ENCODE results near the gene COL13A1.

COL13A1 gene

DNA sequence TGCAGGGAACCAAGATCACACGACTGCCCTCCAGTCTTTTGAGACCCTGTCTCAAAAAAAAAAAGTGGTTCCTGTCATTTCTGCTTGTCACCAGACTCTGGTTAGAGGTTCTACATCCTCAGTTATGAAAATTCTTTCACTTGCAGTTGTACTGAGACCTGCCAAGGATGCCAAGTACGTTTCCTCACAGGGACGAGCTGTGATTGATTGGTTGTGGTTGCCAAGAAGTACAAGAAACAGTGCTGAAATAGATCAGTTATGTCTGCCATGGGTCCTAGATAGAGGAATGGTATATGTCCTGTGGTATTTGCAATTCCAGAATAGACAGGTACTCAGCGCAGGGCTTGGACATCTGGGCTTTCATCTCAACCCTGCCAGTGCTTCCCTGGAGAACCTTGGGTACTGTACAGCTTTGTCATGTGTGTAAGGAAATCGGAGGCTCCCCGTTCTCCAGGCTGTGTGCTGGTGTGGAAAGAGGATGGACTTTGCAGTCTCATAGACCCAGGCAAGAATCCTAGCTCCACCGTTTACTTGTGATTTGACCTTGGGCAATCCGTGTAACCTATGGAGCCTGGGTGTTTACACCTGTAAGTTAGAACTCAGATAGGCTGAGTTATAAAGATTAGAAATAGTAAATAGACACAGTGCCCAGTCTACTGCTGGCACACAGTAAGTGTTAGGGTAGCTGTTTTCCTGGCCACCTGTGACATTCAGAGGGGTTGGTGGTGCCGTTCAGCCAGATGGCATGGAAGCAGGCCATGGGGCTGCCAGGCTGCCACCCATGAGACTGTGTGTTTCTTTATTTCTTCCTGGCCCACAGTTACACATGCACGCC is 53.0 kb downstream of the COL13A1 start:
- Mint-ChIP-seq H3K9me3 (no peaks in the 10 kb centered on the region), H3K27ac (no peak overlapping the region), H3K4me3 (no peak overlapping the region), H3K27me3 (peaks cover 2% of the 10 kb centered on the region), H3K4me1 (ENCODE audit: low read depth) (no peaks in the 10 kb centered on the region), H3K36me3 (ENCODE audit: low read depth) (no peaks in the 10 kb centered on the region)
- no peak for DNase-seq

DNA sequence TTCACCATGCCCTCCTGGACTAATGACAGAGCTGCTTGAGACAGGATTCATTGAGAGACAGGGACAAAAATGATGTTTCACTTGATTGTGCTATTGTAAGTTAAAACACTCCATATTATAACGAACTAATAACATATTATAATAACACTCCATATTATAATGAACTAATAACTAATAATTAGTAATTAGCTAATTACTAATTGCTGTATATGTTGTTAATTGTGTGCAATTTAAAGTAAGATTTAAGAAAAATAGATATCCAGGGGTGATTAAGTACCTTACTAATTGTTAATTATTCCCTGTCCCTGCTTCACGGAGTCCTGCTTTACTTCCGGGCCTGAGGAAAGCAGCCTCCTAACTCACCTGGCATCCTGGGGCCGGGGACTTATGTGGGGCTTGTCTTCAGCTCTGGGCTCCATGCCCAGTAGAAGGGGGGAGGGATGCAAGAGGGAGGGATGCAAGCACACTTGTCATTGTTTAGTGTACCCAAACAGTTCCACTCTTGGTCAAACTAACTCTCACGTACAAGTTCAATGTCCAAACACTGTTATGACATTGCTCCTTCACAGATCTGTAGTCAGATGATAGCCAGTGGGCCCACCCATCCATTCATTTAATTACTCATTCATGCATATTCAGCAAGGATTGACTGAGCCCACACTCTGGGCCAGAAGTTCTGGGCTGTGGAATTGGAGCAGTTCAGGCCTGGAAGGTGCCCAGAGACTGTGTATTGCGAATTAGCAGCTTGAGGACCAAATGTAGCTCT is 53.8 kb downstream of the COL13A1 start:
- DNase-seq, result no peak
- H3K9me3 Mint-ChIP-seq, result no peaks in the 10 kb centered on the region
- no peak overlapping the region for H3K27ac Mint-ChIP-seq
- H3K27me3 Mint-ChIP-seq, result peaks cover under 1% of the 10 kb centered on the region
- H3K4me1 Mint-ChIP-seq (ENCODE audit: low read depth), result no peaks in the 10 kb centered on the region
- no peak overlapping the region for H3K4me3 Mint-ChIP-seq
- no peaks in the 10 kb centered on the region for H3K36me3 Mint-ChIP-seq (ENCODE audit: low read depth)

DNA sequence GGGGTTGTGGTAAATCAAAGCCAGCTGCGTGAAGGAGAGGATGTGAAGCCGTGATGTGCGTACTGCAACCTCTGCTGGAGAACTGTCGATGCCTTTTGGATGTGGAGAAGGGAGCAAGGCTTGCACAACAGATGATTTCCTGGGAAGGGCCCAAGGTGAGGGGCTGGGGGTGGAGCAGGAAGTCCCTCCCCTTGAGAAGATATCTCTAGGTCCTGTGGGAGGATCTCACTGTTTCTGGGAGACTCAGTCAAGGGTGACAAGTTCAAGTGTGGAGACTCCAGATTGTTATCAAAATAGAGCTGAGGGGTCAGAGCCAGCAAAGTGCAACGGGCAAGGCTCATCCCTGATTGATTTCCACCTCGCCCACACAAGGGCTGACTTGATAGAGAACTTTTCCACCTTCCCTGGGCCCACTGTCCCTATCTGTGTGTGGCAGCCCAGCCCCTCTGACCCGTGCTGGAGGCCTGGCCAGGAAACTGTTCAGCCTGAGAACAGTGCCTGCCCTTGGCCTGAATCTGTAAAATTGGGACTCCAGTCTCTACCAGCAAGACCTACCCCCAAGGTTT is 55.0 kb downstream of the COL13A1 start:
- Mint-ChIP-seq H3K27me3 (peaks cover 4% of the 10 kb centered on the region), H3K9me3 (no peaks in the 10 kb centered on the region), H3K27ac (no peak overlapping the region), H3K4me3 (no peak overlapping the region), H3K36me3 (ENCODE audit: low read depth) (no peaks in the 10 kb centered on the region), H3K4me1 (ENCODE audit: low read depth) (no peaks in the 10 kb centered on the region)
- DNase-seq, result no peak

DNA sequence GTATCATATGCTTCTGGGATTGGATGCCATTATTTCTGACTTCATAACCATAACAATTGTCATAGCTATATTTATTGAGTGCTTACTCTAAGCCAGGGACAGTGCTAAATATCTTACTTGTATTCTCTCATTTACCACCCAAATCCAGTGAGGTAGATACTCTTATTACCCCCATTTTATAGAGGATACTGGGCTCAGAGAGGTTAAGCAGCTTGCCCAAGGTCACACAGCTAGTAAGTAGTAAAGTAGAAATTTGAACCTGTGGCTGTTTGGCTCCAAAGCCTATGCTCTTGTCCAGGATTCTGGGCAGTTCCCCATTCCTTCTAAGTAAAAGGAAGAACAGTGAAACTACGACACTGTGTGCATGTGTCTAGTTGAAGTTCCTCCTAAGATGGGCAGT is 56.5 kb downstream of the COL13A1 start:
- H3K4me1 Mint-ChIP-seq (ENCODE audit: low read depth), result no peaks in the 10 kb centered on the region

DNA sequence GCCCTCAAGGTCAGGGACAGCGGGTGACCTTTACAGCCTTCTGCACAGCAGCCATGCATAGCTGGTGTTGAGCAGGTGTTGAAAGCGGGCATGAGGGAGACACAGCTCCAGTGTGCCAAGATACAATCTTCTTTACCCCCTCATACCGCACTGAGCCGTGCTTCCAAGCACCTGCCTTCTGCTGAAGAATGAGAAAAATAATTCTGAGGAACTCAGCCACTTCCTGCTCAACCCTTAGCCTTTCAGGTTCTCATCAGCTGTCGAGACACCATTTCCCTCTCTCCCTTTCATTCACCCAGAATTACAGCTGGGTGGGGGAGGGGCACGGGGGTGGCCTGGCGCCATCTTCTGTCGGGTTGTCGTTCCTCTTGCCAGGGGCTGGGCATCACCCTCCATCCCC is 58.6 kb downstream of the COL13A1 start:
- Mint-ChIP-seq H3K36me3 (ENCODE audit: low read depth) (no peaks in the 10 kb centered on the region), H3K4me3 (no peak overlapping the region), H3K27me3 (peaks cover 6% of the 10 kb centered on the region)

More for the DNA sequence above, 56.5 kb downstream of the COL13A1 start:
- no peaks in the 10 kb centered on the region for H3K9me3 Mint-ChIP-seq
- no peaks in the 10 kb centered on the region for H3K36me3 Mint-ChIP-seq (ENCODE audit: low read depth)
- H3K27ac Mint-ChIP-seq, result no peak overlapping the region
- H3K27me3 Mint-ChIP-seq, result peaks cover 6% of the 10 kb centered on the region
- no peak overlapping the region for H3K4me3 Mint-ChIP-seq
- no peak for DNase-seq

DNA sequence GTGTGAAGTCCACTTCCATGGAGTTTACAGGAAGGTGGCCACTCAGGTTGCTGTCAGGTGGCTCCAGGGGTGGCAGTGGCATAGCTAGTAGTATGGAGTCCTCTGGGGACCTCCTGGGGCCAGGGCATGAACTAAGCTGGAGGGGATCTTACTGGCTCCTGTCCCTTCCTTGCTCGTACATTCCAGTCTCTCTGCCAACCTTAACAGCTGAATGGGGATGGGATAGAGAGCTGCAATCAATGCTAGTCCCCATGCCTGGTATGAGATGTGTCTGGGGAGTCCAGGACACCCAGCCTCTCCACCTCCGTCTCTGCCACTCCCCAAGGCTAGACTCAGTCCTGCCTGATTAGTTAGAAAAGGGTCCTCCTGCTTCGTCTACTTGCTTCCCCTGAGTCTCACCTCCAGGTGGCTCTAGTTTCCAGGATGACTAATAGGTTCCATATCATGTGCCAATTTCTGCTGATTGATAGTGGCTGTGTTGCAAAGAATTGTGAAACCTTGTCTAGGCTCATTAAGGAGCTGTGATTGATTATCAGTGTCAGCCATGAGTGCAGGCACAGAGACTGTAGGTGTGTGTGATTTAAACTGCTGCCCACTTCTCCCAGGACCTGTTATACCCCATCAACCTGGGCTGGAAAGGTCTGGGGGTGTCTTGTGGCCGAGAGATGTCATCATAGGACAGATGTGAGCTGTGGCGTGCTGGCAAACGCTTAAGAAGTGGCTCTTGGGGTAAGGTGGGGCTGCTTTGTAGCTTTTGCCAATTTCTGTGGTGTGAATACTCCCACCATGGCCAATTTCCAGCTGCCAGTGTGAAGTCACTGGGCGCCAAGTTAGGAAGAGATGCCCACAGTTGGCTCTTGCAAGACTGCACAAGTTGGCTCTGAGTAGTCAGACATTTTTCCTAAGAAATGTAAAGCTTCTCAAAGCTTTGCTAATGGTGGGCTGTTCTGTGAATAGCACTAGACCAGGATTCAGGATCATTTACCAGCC is 59.8 kb downstream of the COL13A1 start:
- no peaks in the 10 kb centered on the region for H3K9me3 Mint-ChIP-seq
- H3K27me3 Mint-ChIP-seq, result peaks cover 6% of the 10 kb centered on the region
- H3K36me3 Mint-ChIP-seq (ENCODE audit: low read depth), result no peaks in the 10 kb centered on the region
- no peaks in the 10 kb centered on the region for H3K4me1 Mint-ChIP-seq (ENCODE audit: low read depth)
- no peak overlapping the region for H3K4me3 Mint-ChIP-seq
- H3K27ac Mint-ChIP-seq, result no peak overlapping the region
- no peak for DNase-seq

More for the DNA sequence above, 58.6 kb downstream of the COL13A1 start:
- H3K27ac Mint-ChIP-seq, result no peak overlapping the region
- H3K9me3 Mint-ChIP-seq, result no peaks in the 10 kb centered on the region
- no peaks in the 10 kb centered on the region for H3K4me1 Mint-ChIP-seq (ENCODE audit: low read depth)
- no peak for DNase-seq

DNA sequence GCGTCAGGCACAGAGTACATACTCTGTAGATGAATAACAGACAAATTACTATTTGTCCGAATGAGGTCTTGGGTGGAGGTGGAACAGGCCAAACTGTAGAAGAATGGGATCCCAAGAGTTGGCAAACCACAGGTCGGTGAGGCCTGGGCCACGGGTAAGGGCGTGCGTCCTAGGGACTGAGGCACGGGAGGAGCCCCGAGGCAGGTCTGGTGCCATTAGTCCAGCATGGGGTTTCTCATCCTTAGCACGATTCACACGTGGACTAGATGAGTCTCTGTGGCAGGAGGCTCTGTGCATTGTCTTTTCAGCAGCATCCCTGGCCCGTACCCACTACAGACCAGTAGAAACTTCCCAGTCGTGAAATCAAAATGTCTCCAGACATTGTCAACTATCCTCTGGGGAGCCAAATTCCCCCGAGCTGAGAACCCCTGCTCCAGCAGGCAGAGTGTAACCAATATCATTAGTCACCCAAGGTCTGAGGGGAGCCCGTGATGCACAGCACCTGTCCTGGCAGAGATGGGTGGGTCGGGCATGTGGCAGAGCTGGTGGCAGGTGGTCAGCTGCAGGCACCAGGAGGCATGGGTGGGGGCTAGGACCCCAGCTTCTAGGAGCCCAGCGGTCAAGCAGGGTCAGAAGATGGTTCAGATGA is 61.3 kb downstream of the COL13A1 start:
- DNase-seq, result no peak
- H3K4me3 Mint-ChIP-seq, result no peak overlapping the region
- no peak overlapping the region for H3K27ac Mint-ChIP-seq
- no peaks in the 10 kb centered on the region for H3K4me1 Mint-ChIP-seq (ENCODE audit: low read depth)
- H3K27me3 Mint-ChIP-seq, result peaks cover 6% of the 10 kb centered on the region
- H3K9me3 Mint-ChIP-seq, result no peaks in the 10 kb centered on the region
- H3K36me3 Mint-ChIP-seq (ENCODE audit: low read depth), result no peaks in the 10 kb centered on the region

DNA sequence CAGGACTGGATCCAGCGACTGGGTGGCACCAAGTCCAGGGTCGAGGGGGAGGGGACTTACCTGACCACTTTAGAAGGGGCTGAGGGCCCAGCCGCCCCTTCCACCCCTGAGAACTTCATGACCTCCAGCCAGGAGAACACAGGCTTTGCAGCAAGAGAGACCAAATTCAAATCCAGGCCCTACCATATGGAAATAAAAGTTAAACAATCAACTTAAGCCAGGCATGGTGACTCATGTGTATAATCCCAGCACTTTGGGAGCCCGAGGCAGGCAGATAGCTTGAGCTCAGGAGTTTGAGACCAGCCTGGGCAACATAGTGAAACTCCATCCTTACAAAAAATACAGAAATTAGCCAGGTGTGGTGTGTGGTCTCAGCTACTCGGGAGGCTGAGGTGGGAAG is 61.9 kb downstream of the COL13A1 start:
- no peak for DNase-seq
- no peaks in the 10 kb centered on the region for H3K4me1 Mint-ChIP-seq (ENCODE audit: low read depth)
- H3K27me3 Mint-ChIP-seq, result peaks cover 6% of the 10 kb centered on the region
- H3K36me3 Mint-ChIP-seq (ENCODE audit: low read depth), result no peaks in the 10 kb centered on the region
- H3K27ac Mint-ChIP-seq, result no peak overlapping the region
- H3K9me3 Mint-ChIP-seq, result no peaks in the 10 kb centered on the region
- H3K4me3 Mint-ChIP-seq, result no peak overlapping the region

DNA sequence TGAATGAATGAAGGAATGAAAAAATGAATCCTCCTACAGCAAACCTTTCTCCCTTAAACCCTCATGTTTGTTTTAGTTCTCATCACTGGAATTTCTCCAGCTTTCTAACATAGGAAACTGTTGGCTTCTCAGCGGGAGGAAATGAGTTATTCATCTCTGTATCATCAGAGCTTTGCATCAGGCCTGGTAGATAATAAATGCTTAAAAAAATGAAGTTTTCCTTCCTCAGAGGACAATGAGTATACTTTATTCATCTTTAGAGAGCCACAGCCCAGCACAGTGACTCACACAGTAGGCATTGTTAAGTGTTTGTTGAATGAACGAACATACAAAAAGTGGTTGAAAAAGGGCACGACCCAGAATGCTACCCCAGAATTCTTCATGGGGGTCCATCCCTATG is 62.6 kb downstream of the COL13A1 start:
- DNase-seq, result no peak
- Mint-ChIP-seq H3K27ac (no peak overlapping the region), H3K27me3 (peaks cover 6% of the 10 kb centered on the region)

DNA sequence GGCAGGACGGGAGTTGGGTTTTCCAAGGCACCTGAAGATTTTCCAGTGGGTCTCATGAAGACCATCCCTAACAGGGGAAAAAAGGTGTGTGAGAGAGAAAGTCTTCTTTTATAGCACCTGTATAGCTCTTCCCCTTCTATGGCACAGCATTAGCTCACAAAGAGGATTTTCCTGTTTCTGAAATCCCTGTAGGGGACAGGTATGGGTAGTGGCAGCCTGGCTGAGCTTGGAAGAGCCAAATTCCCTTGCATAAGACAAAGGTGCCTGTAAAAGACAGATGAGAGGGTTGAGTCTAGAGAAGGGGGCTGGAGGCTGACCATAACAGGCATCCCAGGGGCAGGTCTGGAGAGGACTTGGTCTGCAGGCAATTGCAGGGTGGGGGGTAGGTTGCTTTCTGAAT is 63.7 kb downstream of the COL13A1 start:
- Mint-ChIP-seq H3K9me3 (no peaks in the 10 kb centered on the region), H3K4me3 (no peak overlapping the region), H3K4me1 (ENCODE audit: low read depth) (no peaks in the 10 kb centered on the region), H3K27me3 (peaks cover 6% of the 10 kb centered on the region), H3K36me3 (ENCODE audit: low read depth) (no peaks in the 10 kb centered on the region), H3K27ac (no peak overlapping the region)
- no peak for DNase-seq

More for the DNA sequence above, 62.6 kb downstream of the COL13A1 start:
- Mint-ChIP-seq H3K36me3 (ENCODE audit: low read depth) (no peaks in the 10 kb centered on the region), H3K4me3 (no peak overlapping the region), H3K4me1 (ENCODE audit: low read depth) (no peaks in the 10 kb centered on the region), H3K9me3 (no peaks in the 10 kb centered on the region)

DNA sequence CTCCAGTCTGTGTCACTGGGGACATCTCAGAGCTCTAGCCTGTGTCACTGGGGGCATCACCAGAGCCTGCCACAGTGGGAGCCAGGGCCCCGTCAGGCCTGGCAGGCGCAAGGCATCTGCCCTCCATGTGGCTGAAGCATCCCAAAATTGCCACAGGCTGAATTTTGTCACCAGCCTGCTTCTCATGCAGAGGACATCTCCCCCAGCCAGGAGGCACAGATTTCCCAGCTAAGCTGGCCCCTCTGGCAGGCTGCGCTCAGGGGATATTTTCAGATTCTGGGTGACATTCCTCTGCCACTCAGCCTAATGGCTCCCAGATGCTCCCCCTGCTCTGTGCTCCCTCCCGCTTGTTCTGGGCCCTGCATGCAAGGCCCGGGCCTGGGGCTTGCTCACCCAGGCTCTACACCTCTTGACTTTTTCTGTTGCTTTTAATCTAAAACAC is 64.6 kb downstream of the COL13A1 start:
- Mint-ChIP-seq H3K9me3 (no peaks in the 10 kb centered on the region), H3K27me3 (peaks cover 10% of the 10 kb centered on the region), H3K4me1 (ENCODE audit: low read depth) (no peaks in the 10 kb centered on the region), H3K36me3 (ENCODE audit: low read depth) (no peaks in the 10 kb centered on the region), H3K27ac (no peak overlapping the region), H3K4me3 (no peak overlapping the region)
- no peak for DNase-seq

DNA sequence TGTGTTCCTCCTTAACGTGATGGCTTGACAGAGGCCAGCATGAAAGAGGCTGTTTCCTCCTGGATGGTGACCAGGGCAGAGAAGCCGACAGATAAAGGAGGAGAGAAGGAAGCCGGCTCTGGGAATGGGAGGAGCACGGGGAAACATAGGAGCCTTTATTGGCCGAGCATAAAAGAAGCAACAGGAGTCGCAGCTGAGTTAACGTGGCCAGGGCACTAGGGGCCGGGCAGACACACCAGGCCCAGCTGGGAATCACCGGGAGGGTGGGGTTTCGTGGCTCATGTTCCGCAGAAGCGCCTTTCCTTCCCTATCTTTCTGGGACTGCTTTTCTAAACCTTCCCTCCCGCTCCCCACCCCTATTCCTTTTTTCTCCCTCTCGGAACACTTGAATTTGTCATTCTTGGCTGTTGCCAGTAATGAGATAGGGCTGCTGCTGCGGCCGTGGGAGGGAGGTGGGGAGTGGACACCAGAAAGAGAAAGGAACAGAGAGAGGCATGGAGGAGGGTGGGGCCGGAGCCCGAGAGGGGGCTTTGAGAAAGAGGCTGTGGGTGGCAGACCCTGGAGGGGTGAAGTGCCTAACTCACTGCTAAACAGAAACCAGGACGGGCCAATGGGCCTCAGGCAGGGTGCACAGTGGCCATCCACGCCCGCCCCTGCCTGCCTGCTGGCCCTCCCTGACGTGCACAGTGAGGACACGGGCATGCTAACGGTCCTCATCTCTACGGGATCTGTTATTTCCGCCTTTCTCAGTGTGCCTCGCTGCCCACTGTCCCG is 65.2 kb downstream of the COL13A1 start:
- Mint-ChIP-seq H3K27ac (no peak overlapping the region), H3K4me3 (no peak overlapping the region), H3K27me3 (peaks cover 5% of the 10 kb centered on the region), H3K4me1 (ENCODE audit: low read depth) (no peaks in the 10 kb centered on the region), H3K36me3 (ENCODE audit: low read depth) (no peaks in the 10 kb centered on the region), H3K9me3 (no peaks in the 10 kb centered on the region)
- DNase-seq, result no peak
